H54 (cell line): ENCODE data around the gene GRHL1.
"Not testable (repeated sequence)": the region's sequence is repeated elsewhere in the genome, so short reads cannot be mapped to it uniquely, and the experiment has no call there.

Experiments
- DNase-seq: peaks from one replicate; pipeline ENCODE4 v3.0.0; 2011; ENCODE audit warnings: low spot score, mixed read lengths; ENCODE audit not compliant: insufficient read length
- FAIRE-seq: peaks from 3 replicates; lab custom pipeline; 2011; peaks lifted over from hg19 to GRCh38; lab: Jason Lieb, UNC
- POLR2A ChIP-seq: IDR thresholded peaks from 2 replicates; pipeline ENCODE4 v1.6.1; 2011; ENCODE audit warnings: low read depth, mild to moderate bottlenecking, low read length

GRHL1 gene

GRCh38 chr2:9951522-9952285, at the start of gene GRHL1:
Gene GRHL1, plus strand, starts transcription at chr2:9951693. Its CDS starts 141 bp downstream, at chr2:9951834.
- FAIRE-seq (no peak), DNase-seq (peak; percentile 98)
- no peak for TF ChIP-seq POLR2A

GRCh38 chr2:9905413-9905812, 46.1 kb upstream of the GRHL1 start:
- TF ChIP-seq POLR2A: no peak
- FAIRE-seq (no peak), DNase-seq (no peak)

- TF ChIP-seq POLR2A: no peak
- no peak for DNase-seq
- FAIRE-seq: no peak
Measured at GRCh38 chr2:9907402-9907801, 44.1 kb upstream of the GRHL1 start.

GRCh38 chr2:9908639-9909038, 42.9 kb upstream of the GRHL1 start:
- no peak for FAIRE-seq
- TF ChIP-seq POLR2A: no peak
- no peak for DNase-seq

GRCh38 chr2:9909106-9909505, 42.4 kb upstream of the GRHL1 start:
- FAIRE-seq (no peak), DNase-seq (no peak)
- TF ChIP-seq POLR2A: no peak

GRCh38 chr2:9910699-9911098, 40.8 kb upstream of the GRHL1 start:
- FAIRE-seq: no peak
- TF ChIP-seq POLR2A: no peak
- no peak for DNase-seq

GRCh38 chr2:9912468-9912867, 39.0 kb upstream of the GRHL1 start:
- no peak for TF ChIP-seq POLR2A
- FAIRE-seq (no peak), DNase-seq (no peak)

- FAIRE-seq (peak; percentile 99), DNase-seq (peak; percentile 75)
- no peak for TF ChIP-seq POLR2A
Measured at GRCh38 chr2:9914384-9915065, 37.0 kb upstream of the GRHL1 start.

GRCh38 chr2:9918275-9918674, 33.2 kb upstream of the GRHL1 start:
- DNase-seq: no peak
- peak; percentile 38 for FAIRE-seq
- TF ChIP-seq POLR2A: no peak

- FAIRE-seq (no peak), DNase-seq (no peak)
- no peak for TF ChIP-seq POLR2A
Measured at GRCh38 chr2:9919512-9919911, 32.0 kb upstream of the GRHL1 start.

GRCh38 chr2:9927020-9927419, 24.5 kb upstream of the GRHL1 start:
- DNase-seq, FAIRE-seq: not testable (repeated sequence)

- DNase-seq (no peak), FAIRE-seq (no peak)
- no peak for TF ChIP-seq POLR2A
Measured at GRCh38 chr2:9937258-9937657, 14.2 kb upstream of the GRHL1 start.

GRCh38 chr2:9937968-9938367, 13.5 kb upstream of the GRHL1 start:
- DNase-seq (no peak), FAIRE-seq (no peak)
- no peak for TF ChIP-seq POLR2A

GRCh38 chr2:9939587-9940485, 11.7 kb upstream of the GRHL1 start:
- DNase-seq (no peak), FAIRE-seq (no peak)
- no peak for TF ChIP-seq POLR2A
